ENCODE data around the gene MINDY4.

DNA sequence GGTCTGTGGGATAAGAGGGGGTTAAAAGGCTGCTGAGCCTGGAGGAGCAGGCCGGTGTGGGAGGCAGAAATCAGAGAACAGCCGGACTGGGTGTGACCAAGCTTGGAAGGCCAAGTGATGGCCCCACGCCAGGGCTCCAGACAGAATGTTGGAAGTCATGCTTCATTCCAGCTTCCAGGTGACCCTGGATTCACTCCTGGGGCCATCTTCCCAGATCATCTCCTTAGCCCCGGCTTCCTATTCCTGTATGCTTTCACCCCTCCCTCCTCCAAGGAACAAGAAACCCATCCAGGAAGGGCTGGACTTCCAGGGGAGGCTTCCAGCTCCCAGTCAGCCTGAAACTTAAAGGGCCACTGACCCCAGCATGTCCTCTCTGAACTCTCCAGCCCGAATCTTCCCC is 18.2 kb upstream of the MINDY4 start:
- TF ChIP-seq POLR2A (IDR thresholded peaks at IDR 0.05; ENCODE audit: low read depth, low read length), result no peak
- no peak for TF ChIP-seq TAF1 (IDR thresholded peaks at IDR 0.05; ENCODE audit: low read depth, low read length)

Data from GM12891 (cell line).